HG02763 (cell line): Measurements from ENCODE around the gene SAMD15.
A peak's percentile ranks its signal among the peaks of the same experiment; 100 is the strongest.
"Not testable (repeated sequence)": the region's sequence is repeated elsewhere in the genome, so short reads cannot be mapped to it uniquely, and the experiment has no call there.

ENCODE experiments used
- ATAC-seq: cut with Tn5 transposase; IDR thresholded peaks from one replicate; pipeline ENCODE4 v1.9.1; 2021; ENCODE audit warnings: mild to moderate bottlenecking, moderate library complexity; ENCODE audit not compliant: unreplicated experiment

The SAMD15 gene

DNA sequence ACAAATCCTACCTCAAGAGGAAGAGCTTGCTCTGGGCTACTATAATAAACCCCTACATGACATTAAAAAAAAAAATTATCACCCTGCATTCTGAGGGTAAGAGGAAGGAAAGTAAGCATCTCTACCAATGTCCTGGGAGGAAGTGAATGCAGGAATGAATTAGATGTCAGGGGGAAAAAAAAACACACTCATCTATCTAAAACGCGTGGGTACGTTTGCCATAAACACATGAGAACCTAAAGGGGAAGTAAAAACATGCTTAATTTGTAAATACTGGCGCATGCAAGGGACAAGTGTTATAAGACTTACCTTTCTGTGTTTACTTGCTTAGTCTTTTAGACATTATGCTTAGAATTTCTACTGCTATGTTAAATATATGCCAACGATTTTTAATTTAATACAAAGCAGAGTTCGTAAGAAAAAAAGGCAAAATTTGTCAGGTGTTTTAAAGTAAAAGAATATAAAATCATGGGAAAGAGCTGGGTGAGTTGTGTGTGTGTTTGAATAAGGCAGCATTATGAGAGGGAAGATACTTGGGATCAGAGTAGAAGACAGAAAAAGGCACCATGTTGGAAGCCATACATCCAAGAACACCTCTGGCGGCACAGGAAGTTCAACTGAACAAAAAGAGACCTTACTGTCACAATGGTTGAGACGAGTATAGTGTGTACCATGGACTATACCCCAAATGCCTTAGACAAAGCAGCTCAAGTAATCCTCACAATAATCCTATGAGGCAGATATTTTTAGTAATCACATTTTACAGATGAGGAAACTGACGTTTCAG, 1.8 kb upstream of the SAMD15 start:
- ATAC-seq, result no peak

GRCh38 chr14:77375973-77376770, 1.0 kb upstream of the SAMD15 start:
- ATAC-seq, result peak; percentile 17

DNA sequence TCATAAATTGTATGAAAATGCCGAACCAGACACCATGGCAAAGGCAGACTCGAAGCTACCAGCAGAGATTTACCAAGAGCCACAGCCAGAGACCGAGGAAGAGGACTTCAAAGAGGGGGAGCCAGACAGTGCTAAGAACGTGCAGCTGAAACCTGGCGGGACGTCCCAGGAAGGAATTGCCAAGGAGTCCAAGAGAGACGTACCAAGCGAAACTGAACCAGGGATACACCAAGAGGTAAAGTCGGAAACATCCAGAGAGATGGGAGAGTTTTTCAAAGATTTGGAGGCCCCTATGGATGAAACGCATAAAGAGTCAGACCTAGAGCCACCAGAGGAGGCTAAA, 294 bp downstream of the SAMD15 start:
- ATAC-seq, result no peak

GRCh38 chr14:77378701-77379100, 1.5 kb downstream of the SAMD15 start:
- ATAC-seq, result no peak

DNA sequence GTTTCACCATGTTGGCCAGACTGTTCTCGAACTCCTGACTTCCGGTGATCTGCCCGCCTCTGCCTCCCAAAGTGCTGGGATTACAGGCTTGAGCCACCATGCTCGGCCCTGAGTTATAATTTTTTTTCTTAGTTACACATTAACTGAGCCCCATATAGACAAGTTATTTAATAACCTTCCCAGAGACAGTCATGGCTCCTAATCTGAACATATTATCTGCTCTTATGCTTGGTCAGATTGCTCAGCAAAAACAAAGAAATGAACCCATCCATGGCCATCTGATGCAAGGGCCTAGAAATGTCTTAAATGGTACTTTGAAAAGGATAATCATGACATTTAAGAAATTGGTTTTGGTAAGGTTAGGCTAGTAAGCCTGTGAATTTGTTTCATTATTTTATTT, 13.0 kb downstream of the SAMD15 start:
- ATAC-seq, result no peak

DNA sequence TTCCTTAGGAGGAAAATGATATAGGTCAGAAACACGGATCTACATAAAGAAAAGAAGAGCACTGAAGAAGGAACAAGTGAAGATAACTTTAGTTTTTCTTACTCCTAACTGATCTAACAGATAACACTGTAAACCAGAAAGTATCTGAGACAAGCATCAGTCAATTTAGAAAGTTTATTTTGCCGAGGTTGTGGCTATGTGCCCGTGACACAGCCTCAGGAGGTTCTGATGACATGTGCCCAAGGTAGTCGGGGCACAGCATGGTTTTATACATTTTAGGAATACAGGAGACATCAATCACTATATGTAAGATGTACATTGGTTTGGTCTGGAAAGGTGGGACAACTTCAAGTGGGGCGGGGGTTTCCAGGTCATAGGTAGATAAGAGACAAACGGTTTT, 23.0 kb downstream of the SAMD15 start:
- no peak for ATAC-seq

GRCh38 chr14:77403768-77404167, 26.6 kb downstream of the SAMD15 start:
- ATAC-seq, result no peak

- ATAC-seq, result no peak
These were observed 28.9 kb downstream of the SAMD15 start for GRCh38 chr14:77406086-77406485.

GRCh38 chr14:77406718-77407117, 29.5 kb downstream of the SAMD15 start:
- ATAC-seq, result no peak

DNA sequence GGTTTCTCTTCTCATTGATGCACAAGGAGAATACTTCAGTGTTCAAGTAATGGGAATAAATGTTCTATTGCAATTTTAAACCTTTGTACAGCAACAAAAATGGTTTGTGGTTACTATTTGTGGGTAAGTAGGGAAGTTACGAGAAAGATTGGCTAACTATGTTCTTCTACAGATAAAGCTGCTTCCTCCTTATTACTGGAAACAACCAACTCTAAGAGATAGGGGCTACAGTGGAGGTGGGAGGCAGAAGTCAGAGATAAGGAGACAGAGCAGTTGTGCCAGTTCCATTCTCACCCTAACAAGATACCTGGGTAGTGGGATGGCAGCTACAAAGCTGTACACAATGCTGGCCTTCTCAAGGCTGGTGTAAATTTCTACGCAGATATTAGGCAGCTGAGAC, 30.0 kb downstream of the SAMD15 start:
- no peak for ATAC-seq

DNA sequence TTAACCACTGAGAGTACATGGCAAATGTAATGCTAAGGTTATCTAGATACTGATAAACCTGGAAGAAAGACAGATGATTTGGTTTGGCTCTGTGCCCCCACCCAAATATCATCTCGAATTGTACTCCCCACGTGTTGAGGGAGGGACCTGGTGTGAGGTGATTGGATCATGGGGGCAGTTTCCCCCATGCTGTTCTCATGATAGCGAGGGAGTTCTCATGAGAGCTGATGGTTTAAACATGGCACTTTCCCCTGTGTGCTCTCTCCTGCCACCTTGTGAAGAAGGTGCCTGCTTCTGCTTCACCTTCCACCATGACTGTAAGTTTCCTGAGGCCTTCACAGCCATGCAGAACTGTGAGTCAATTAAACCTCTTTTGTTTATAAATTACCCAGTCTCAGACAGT, 32.0 kb downstream of the SAMD15 start:
- no peak for ATAC-seq

DNA sequence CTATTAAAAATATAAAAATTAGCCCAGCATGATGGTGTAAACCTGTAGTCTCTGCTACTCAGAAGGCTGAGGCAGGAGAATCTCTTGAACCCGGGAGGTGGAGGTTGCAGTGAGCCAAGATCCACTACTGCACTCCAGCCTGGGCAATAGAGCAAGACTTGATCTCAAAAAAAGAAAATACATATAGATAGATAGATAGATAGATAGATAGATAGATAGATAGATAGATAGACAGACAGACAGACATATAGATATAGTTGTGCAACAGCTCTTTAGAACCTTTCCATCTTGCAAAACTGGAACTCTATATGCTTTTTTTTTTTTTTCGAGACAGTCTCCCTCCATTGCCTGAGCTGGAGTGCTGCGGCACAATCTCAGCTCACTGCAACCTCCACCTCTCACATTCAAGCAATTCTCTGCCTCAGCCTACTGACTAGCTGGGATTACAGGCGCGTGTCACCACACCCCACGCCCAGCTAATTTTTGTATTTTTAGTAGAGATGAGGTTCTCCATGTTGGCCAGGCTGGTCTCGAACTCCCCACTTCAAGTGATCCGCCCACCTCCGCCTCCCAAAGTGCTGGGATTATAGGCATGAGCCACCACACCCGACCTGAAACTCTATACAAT, 38.3 kb downstream of the SAMD15 start:
- not testable (repeated sequence) for ATAC-seq

DNA sequence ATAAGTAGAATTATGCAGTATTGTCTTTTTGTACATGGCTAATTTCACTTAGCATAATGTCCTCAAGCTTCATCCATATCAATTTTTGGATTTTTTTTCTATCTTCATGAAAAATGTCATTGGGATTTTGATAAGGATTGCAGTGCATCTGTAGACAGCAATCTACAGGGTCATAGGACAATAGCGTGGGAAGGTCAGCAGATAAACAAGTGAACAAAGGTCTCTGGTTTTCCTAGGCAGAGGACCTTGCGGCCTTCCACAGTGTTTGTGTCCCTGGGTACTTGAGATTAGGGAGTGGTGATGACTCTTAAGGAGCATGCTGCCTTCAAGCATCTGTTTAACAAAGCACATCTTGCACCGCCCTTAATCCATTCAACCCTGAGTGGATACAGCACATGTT, 38.9 kb downstream of the SAMD15 start:
- ATAC-seq, result not testable (repeated sequence)

DNA sequence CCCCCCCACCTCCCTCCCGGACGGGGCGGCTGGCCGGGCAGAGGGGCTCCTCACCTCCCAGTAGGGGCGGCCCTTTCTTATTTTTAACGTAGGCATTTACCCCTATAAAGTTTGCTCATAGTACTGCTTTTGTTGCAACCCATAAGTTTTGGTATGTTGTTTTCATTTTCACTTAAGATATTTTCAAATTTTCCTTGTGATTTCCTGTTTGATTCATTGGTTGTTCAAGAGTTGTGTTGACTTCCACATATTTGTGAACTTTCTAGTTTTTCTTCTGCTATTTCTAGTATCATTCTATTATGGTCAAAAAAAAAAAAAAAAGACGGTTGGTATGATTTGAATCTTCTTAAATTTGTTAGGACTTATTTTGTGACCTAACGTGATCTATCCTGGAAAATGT, 39.7 kb downstream of the SAMD15 start:
- no peak for ATAC-seq

DNA sequence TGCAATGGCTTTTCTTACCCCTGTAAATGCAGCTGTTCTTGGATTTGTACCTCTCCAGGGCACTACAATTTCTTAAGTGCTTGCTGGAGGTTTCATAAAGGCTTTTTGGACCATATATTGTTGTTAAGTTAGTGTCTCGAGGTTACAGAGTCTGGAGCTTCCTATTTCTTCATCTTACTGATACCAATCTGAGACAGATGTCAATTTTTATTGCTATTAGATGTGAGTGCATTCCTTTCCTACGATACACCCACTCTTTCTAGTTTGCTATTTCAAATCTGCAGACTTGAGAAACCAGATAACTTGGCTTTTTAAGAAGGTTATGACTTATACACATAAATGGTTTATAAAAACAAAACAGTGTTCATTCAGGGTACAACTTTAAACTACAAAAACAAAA, 44.0 kb downstream of the SAMD15 start:
- ATAC-seq, result no peak

DNA sequence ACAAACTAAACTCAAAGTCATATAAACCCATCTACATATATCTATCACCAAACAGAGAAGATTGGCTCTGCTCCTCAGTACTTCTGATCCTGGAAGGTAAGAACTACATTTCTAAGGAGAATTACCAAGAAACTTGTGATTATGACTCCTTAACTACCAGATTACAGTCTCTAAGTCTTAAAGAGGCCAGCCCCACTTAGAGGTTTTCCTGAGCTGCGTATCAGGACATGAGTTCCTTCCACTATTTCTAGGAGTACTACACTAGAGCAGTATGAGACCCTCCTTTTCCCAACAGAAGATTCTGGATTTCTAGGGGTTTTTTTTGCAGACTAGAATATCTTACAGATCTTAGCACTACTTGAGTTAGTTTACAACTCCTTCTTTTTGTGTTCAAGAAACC, 46.2 kb downstream of the SAMD15 start, which contains the start of gene NOXRED1:
TSS of gene NOXRED1 (minus strand) at position 101 of the 400 bp plus-strand sequence. CDS start 634 bp downstream, outside the sequence.
- no peak for ATAC-seq

- no peak for ATAC-seq
These were observed 47.7 kb downstream of the SAMD15 start for GRCh38 chr14:77424862-77425261.

DNA sequence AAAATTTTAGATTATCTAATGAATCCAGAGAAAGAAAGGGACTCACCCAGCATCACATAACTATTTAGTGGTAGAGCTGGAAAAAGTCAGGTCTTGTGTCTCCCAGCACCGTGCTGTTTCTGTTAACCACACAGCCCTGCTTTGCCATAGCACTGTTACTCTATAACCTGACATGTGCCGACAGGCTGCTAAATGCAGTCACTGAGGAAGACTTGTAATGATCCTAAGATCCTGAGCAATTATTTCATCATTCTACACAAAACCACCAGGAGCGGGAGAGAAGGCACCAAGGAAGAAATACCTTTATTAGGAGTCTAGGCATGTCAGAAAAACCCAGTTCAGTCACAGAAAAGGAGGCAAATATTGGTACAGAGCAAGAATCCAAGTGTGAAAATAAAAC, 49.2 kb downstream of the SAMD15 start:
- ATAC-seq, result no peak

DNA sequence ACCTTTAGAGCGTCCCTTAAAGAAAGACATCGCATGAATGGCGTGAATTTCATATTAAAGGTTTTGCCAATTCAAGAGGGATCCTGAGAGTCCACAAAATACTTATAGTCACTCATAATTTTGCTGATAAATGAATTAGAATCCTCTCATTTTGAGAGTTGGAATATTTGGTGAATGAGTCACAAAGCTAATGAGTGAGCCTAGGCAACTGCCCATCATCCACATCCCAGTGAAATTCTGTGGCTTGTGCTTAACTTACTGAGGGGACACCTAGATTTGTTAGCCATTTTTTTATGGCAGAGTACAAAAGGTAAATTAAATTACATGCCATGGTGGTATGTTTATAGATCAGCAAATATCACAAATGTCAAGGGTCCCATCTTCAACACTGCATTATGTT, 58.9 kb downstream of the SAMD15 start:
- ATAC-seq, result no peak

- ATAC-seq, result no peak
These were observed 61.4 kb downstream of the SAMD15 start for GRCh38 chr14:77438596-77438995.

DNA sequence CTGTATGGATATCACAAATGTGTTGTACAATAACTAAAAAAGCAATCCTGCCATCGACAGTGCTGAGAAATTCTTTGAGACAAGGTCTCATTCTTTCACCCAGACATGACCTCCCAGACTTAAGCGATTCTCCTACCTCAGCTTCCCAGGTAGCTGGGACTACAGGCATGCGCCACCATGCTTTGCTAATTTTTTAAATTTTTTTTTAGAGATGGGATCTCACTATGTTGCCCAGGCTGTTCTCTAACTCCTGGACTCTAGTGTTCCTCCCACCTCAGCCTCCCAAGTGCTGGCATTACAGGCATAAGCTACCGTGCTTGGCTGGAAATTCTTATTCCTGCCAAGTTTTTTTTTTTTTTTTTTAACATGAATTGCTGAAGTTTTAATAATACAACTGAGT, 62.7 kb downstream of the SAMD15 start:
- ATAC-seq, result no peak
